PC-3 (cell line): ENCODE data around the gene PFKFB2. TPM values are rescaled to one million over a fixed set of nuclear protein-coding genes. Genes with fewer than 3 reads are reported as not detected.

Source experiments
- ATAC-seq: fragments of 200-7000 bp; cut with Tn5 transposase; 2 replicates; pipeline ENCODE4 v1.9.1; 2020; ENCODE audit warnings: mild to moderate bottlenecking, moderate library complexity
- BruUV-seq: library from RNA; stranded (reverse); fragments of 400-500 nt; replicated peaks from 2 replicates; lab custom pipeline; 2021; lab: Mats Ljungman, UMichigan
- CTCF ChIA-PET: fragments of 300-600 bp; sonication (Branson Sonifier 250); formaldehyde crosslinking; loops from one replicate; lab custom pipeline; 2022; ENCODE audit warnings: antibody characterized with exemption; lab: Charles Lee
- POLR2A ChIA-PET: fragments of 300-600 bp; sonication (Branson Sonifier 250); formaldehyde crosslinking; loops from one replicate; lab custom pipeline; 2022; ENCODE audit warnings: antibody characterized with exemption; ENCODE audit not compliant: unreplicated experiment; lab: Charles Lee
- DNase-seq: peaks from one replicate; pipeline ENCODE4 v3.0.0-alpha.2; 2015
- H2AFZ ChIP-seq: fragments of 300-600 bp; sonication (generic); 2 replicates; pipeline ENCODE4 v1.6.0; 2016; ENCODE audit warnings: antibody characterized with exemption, low read length
- H3F3A ChIP-seq: fragments of 300-600 bp; sonication (generic); one replicate; pipeline ENCODE4 v1.6.0; 2017; ENCODE audit warnings: antibody characterized with exemption, low read length, control low read depth, mild to moderate bottlenecking; ENCODE audit not compliant: unreplicated experiment
- H3K27ac ChIP-seq: fragments of 300-600 bp; sonication (generic); 2 replicates; pipeline ENCODE4 v1.5.1; 2016; ENCODE audit warnings: mild to moderate bottlenecking, low read length
- H3K27me3 ChIP-seq: fragments of 300-600 bp; sonication (generic); 2 replicates; pipeline ENCODE4 v1.6.1; 2016; ENCODE audit warnings: low read length, mixed read lengths
- H3K36me3 ChIP-seq: fragments of 300-600 bp; sonication (generic); 2 replicates; pipeline ENCODE4 v1.6.1; 2016; ENCODE audit warnings: low read depth, mixed run types, low read length, mixed read lengths
- H3K4me1 ChIP-seq: fragments of 300-600 bp; sonication (generic); 2 replicates; pipeline ENCODE4 v1.5.1; 2016; ENCODE audit warnings: low read length; ENCODE audit not compliant: insufficient read depth
- H3K4me2 ChIP-seq: fragments of 300-600 bp; sonication (generic); 2 replicates; pipeline ENCODE4 v1.6.0; 2016; ENCODE audit warnings: low read length
- H3K4me3 ChIP-seq: fragments of 300-600 bp; sonication (generic); 2 replicates; pipeline ENCODE4 v1.5.1; 2016; ENCODE audit warnings: mild to moderate bottlenecking, low read length, mixed read lengths
- H3K79me2 ChIP-seq: fragments of 300-600 bp; sonication (generic); 2 replicates; pipeline ENCODE4 v1.6.1; 2017; ENCODE audit warnings: low read length, mixed read lengths
- H3K9ac ChIP-seq: fragments of 300-600 bp; sonication (generic); 2 replicates; pipeline ENCODE4 v1.6.0; 2016; ENCODE audit warnings: mild to moderate bottlenecking, low read length
- H3K9me2 ChIP-seq: fragments of 300-600 bp; sonication (generic); replicated peaks from 2 replicates; pipeline ENCODE4 v1.6.1; 2016; ENCODE audit warnings: mixed run types, low read length, mixed read lengths
- H3K9me3 ChIP-seq: fragments of 300-600 bp; sonication (generic); 2 replicates; pipeline ENCODE4 v1.6.1; 2016; ENCODE audit warnings: low read length, mixed read lengths
- H4K20me1 ChIP-seq: fragments of 300-600 bp; sonication (generic); 2 replicates; pipeline ENCODE4 v1.6.1; 2016; ENCODE audit warnings: low read length, mixed read lengths
- CTCF ChIP-seq: fragments of 300-600 bp; sonication (generic); conservative IDR thresholded peaks from 2 replicates; pipeline ENCODE4 v1.5.1; 2017; ENCODE audit warnings: antibody characterized with exemption, low read depth, mild to moderate bottlenecking, low read length
- EZH2 ChIP-seq: fragments of 300-600 bp; sonication (generic); IDR thresholded peaks from one replicate; pipeline ENCODE4 v1.6.1; 2017; ENCODE audit warnings: antibody characterized with exemption, mild to moderate bottlenecking, low read length; ENCODE audit not compliant: unreplicated experiment
- EZH2phosphoT487 ChIP-seq: fragments of 300-600 bp; sonication (generic); IDR thresholded peaks from 2 replicates; pipeline ENCODE4 v1.6.1; 2018; ENCODE audit warnings: mild to moderate bottlenecking, antibody characterized with exemption, low read length, borderline replicate concordance
- intact Hi-C: fragments of 100-400 bp; cut with micrococcal nuclease; formaldehyde crosslinking; loops from 2 replicates; pipeline ENCODE4 v1.9.0; 2023
- total RNA-seq: library from RNA; depleted of rRNA; stranded (reverse); fragments of >200 nt; gene quantifications from 2 replicates; pipeline ENCODE4 v1.2.3, GENCODE V29; 2014

PFKFB2 gene
- total RNA-seq, 1 experiment from 2014 or later: 48.6 TPM

GRCh38 chr1:207054491-207054890 is 1.4 kb downstream of the PFKFB2 start:
- Histone ChIP-seq H2AFZ (no peak overlapping the region), H3K27me3 (no peaks in the 10 kb centered on the region), H3K9me2 (no peaks in the 10 kb centered on the region), H3K9ac (no peak overlapping the region), H3K36me3 (peaks cover 6% of the 10 kb centered on the region), H3K4me3 (peak overlapping the region; percentile 78; the same call in 1 of the 2 replicates), H3K79me2 (peaks cover 53% of the 10 kb centered on the region), H3K4me1 (peaks cover 42% of the 10 kb centered on the region), H4K20me1 (peaks cover 6% of the 10 kb centered on the region), H3K9me3 (no peaks in the 10 kb centered on the region), H3K4me2 (peak overlapping the region; percentile 89), H3K27ac (no peak overlapping the region), H3F3A (peaks cover 14% of the 10 kb centered on the region)
- TF ChIP-seq CTCF (no peak), EZH2phosphoT487 (no peak), EZH2 (no peak)
- DNase-seq: no peak
- BruUV-seq: no TSS peak
- ChIA-PET POLR2A (interaction anchor here (0.6 to 2.3 kb wide), 2 partner anchors 24 to 298 kb away, joined by 7 to 81 read pairs; partner anchors contain the start of gene C1orf116), CTCF (interaction anchor here (0.6 kb wide), 1 partner anchor 12 kb away, joined by 3 read pairs; no protein-coding TSS in a partner anchor)
- ATAC-seq: no peak
- intact Hi-C loops: loop anchor here (10.0 kb wide), 2 partner anchors 370 to 420 kb away; partner anchors contain the start of genes DYRK3 and MAPKAPK2

- POLR2A ChIA-PET: interaction anchor here (0.6 kb wide), 2 partner anchors 23 to 1771 kb away, joined by 4 to 8 read pairs; partner anchors contain the start of gene C1orf116
- Histone ChIP-seq H4K20me1 (no peaks in the 10 kb centered on the region), H3K79me2 (peaks cover 43% of the 10 kb centered on the region), H3K36me3 (peaks cover 12% of the 10 kb centered on the region; the same call in 1 of the 2 replicates), H3F3A (peaks cover 11% of the 10 kb centered on the region), H3K4me3 (no peak overlapping the region), H3K4me2 (peak overlapping the region; percentile 89), H3K9ac (no peak overlapping the region), H2AFZ (no peak overlapping the region), H3K9me2 (no peaks in the 10 kb centered on the region), H3K9me3 (no peaks in the 10 kb centered on the region), H3K27me3 (no peaks in the 10 kb centered on the region), H3K4me1 (peaks cover 40% of the 10 kb centered on the region), H3K27ac (no peak overlapping the region)
- ATAC-seq: no peak
- TF ChIP-seq EZH2phosphoT487 (no peak), EZH2 (no peak), CTCF (no peak)
- no TSS peak for BruUV-seq
- DNase-seq: no peak
- CTCF ChIA-PET: interaction anchor here (0.5 kb wide), 1 partner anchor 33 kb away, joined by 4 read pairs; no protein-coding TSS in a partner anchor
- intact Hi-C loops: loop anchor here (10.0 kb wide), 2 partner anchors 371 to 421 kb away; partner anchors contain the start of genes DYRK3 and MAPKAPK2
Measured at GRCh38 chr1:207055386-207056001, 2.4 kb downstream of the PFKFB2 start.

GRCh38 chr1:207056673-207057072 is 3.6 kb downstream of the PFKFB2 start:
- H3F3A ChIP-seq: peaks cover 4% of the 10 kb centered on the region
- H2AFZ ChIP-seq: no peak overlapping the region
- no peaks in the 10 kb centered on the region for H3K9me2 ChIP-seq
- no peak overlapping the region for H3K4me3 ChIP-seq
- H4K20me1 ChIP-seq: no peaks in the 10 kb centered on the region
- CTCF ChIA-PET: no interaction called here
- no peak overlapping the region for H3K27ac ChIP-seq
- intact Hi-C loops: loop anchor here (10.0 kb wide), 2 partner anchors 372 to 422 kb away; partner anchors contain the start of genes DYRK3 and MAPKAPK2
- peaks cover 37% of the 10 kb centered on the region for H3K79me2 ChIP-seq
- no peak overlapping the region for H3K9ac ChIP-seq
- no peak for TF ChIP-seq EZH2
- no peak for TF ChIP-seq EZH2phosphoT487
- TF ChIP-seq CTCF: no peak
- peaks cover 32% of the 10 kb centered on the region for H3K4me1 ChIP-seq
- POLR2A ChIA-PET: no interaction called here
- no peaks in the 10 kb centered on the region for H3K9me3 ChIP-seq
- H3K4me2 ChIP-seq: no peak overlapping the region
- DNase-seq (no peak), ATAC-seq (no peak)
- no peaks in the 10 kb centered on the region for H3K27me3 ChIP-seq
- peaks cover 16% of the 10 kb centered on the region; the same call in 1 of the 2 replicates for H3K36me3 ChIP-seq
- BruUV-seq: no TSS peak
